HG02759 (cell line): ENCODE results near the gene IMP3.
"Not testable (repeated sequence)": the region's sequence is repeated elsewhere in the genome, so short reads cannot be mapped to it uniquely, and the experiment has no call there.

Experiments
- ATAC-seq: cut with Tn5 transposase; IDR thresholded peaks from one replicate; pipeline ENCODE4 v1.9.1; 2021; ENCODE audit warnings: mild to moderate bottlenecking, moderate library complexity; ENCODE audit not compliant: unreplicated experiment

The IMP3 gene

GRCh38 chr15:75639709-75640482 is at the start of gene IMP3:
TSS of gene IMP3 (minus strand) at chr15:75640224. CDS start at chr15:75640168, 56 bp downstream.
- peak; percentile 95 for ATAC-seq

GRCh38 chr15:75689429-75689828 is 49.4 kb upstream of the IMP3 start:
- not testable (repeated sequence) for ATAC-seq

GRCh38 chr15:75688831-75689230 is 48.8 kb upstream of the IMP3 start:
- no peak for ATAC-seq

GRCh38 chr15:75688278-75688557 is 48.2 kb upstream of the IMP3 start:
- ATAC-seq: no peak

- no peak for ATAC-seq
Observed at GRCh38 chr15:75687486-75688277, 47.7 kb upstream of the IMP3 start.

- peak; percentile 49 for ATAC-seq
Observed at GRCh38 chr15:75686212-75686642, 46.2 kb upstream of the IMP3 start.

- no peak for ATAC-seq
Observed at GRCh38 chr15:75685195-75685594, 45.2 kb upstream of the IMP3 start.

- no peak for ATAC-seq
Observed at GRCh38 chr15:75684648-75685047, 44.6 kb upstream of the IMP3 start.

- peak; percentile 57 for ATAC-seq
Observed at GRCh38 chr15:75683646-75684312, 43.8 kb upstream of the IMP3 start.

GRCh38 chr15:75682181-75683135 is 42.4 kb upstream of the IMP3 start:
- no peak for ATAC-seq

- ATAC-seq: no peak
Observed at GRCh38 chr15:75680007-75680789, 40.2 kb upstream of the IMP3 start.

GRCh38 chr15:75678324-75678690 is 38.3 kb upstream of the IMP3 start:
- not testable (repeated sequence) for ATAC-seq

- no peak for ATAC-seq
Observed at GRCh38 chr15:75677465-75678323, 37.7 kb upstream of the IMP3 start.

GRCh38 chr15:75676688-75677464 is 36.9 kb upstream of the IMP3 start:
- no peak for ATAC-seq

- ATAC-seq: no peak
Observed at GRCh38 chr15:75675579-75676404, 35.8 kb upstream of the IMP3 start.

GRCh38 chr15:75674366-75674765 is 34.3 kb upstream of the IMP3 start:
- no peak for ATAC-seq
